ENCODE results near the gene MYO3B.

The MYO3B gene

GRCh38 chr2:170288859-170289258, 110.9 kb downstream of the MYO3B start:
- H3K27ac ChIP-seq: no peak overlapping the region
- CTCF ChIA-PET: no interaction called here
- POLR2A ChIA-PET (ENCODE audit: low non-redundant PET): no interaction called here
- TF ChIP-seq CTCF (conservative IDR thresholded peaks at IDR 0.05; ENCODE audit: low read depth): no peak
- DNase-seq (ENCODE audit: low spot score): no peak

DNA sequence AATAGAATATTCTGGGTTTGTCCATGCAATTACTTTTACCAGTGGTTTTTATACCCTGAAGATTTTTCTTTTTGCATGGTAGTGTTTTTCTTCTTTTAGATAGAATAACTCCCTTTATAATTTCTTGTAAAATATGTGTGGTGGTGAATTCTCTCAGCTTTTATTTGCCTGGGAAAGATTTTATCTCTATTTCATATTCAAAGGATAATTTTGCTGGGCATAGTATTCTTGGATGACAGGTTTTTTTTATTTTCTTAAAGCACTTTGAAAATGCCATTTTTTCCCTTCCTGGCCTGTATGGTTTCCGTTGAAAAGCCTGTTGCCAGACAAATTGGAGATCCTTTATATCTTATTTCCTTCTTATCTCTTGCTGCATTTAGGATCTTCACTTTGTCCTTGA, 113.5 kb downstream of the MYO3B start:
- no peak overlapping the region for H3K27ac ChIP-seq
- DNase-seq (ENCODE audit: low spot score): no peak
- no peak for TF ChIP-seq CTCF (conservative IDR thresholded peaks at IDR 0.05; ENCODE audit: low read depth)
- ChIA-PET POLR2A (ENCODE audit: low non-redundant PET) (no interaction called here), CTCF (interaction anchor here (0.6 kb wide), 1 partner anchor 582 kb away, joined by 3 read pairs; no protein-coding TSS in a partner anchor)

DNA sequence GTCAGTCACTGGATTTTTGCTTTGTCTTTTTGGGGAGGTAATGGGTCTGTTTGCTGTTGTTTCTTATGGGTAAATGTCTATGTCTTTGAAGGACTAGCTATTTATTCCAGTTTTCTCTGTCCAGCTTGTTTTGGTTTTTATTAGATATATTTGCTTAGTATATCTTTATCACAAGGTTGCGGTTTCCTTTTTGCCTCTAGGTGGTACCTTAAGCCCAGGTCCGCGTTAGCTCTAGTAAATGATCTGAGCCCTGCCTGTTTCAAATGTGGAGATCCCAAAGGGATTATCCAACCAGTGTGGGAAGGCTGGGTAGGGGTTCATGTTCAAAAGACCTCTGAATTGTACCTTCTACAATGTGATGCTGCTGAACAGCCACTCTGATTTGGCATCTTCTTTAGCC, 114.5 kb downstream of the MYO3B start:
- no peak for TF ChIP-seq CTCF (conservative IDR thresholded peaks at IDR 0.05; ENCODE audit: low read depth)
- ChIA-PET CTCF (interaction anchor here (0.6 to 0.7 kb wide), 2 partner anchors 9 to 55 kb away, joined by 3 to 5 read pairs; no protein-coding TSS in a partner anchor), POLR2A (ENCODE audit: low non-redundant PET) (no interaction called here)
- no peak for DNase-seq (ENCODE audit: low spot score)
- no peak overlapping the region for H3K27ac ChIP-seq

DNA sequence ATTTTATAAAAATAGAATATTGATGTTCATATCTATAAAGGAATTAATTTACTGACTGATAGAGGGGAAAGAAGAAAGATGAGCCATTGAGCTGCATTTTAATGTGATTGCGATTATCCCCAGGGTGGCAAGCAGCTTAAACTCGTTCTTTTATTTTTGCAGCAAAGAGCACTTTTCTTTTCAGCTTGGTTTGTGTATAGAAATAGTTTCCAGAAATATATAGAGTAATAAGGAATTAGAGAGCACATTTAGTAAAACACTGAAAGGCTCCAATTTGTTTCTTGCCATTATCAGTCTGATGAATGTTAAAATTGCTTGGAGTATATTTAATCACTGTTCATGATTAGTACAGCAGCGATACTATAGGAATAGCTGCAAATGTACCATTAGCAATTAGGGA, 119.5 kb downstream of the MYO3B start:
- POLR2A ChIA-PET (ENCODE audit: low non-redundant PET): no interaction called here
- no peak overlapping the region for H3K27ac ChIP-seq
- DNase-seq (ENCODE audit: low spot score): no peak
- TF ChIP-seq CTCF (conservative IDR thresholded peaks at IDR 0.05; ENCODE audit: low read depth): no peak
- CTCF ChIA-PET: no interaction called here

GRCh38 chr2:170298115-170298514, 120.2 kb downstream of the MYO3B start:
- ChIA-PET CTCF (no interaction called here), POLR2A (ENCODE audit: low non-redundant PET) (no interaction called here)
- no peak for DNase-seq (ENCODE audit: low spot score)
- no peak overlapping the region for H3K27ac ChIP-seq
- no peak for TF ChIP-seq CTCF (conservative IDR thresholded peaks at IDR 0.05; ENCODE audit: low read depth)

GRCh38 chr2:170298861-170299429, 121.0 kb downstream of the MYO3B start:
- no peak for TF ChIP-seq CTCF (conservative IDR thresholded peaks at IDR 0.05; ENCODE audit: low read depth)
- CTCF ChIA-PET: no interaction called here
- no peak overlapping the region for H3K27ac ChIP-seq
- DNase-seq (ENCODE audit: low spot score): no peak
- POLR2A ChIA-PET (ENCODE audit: low non-redundant PET): no interaction called here

DNA sequence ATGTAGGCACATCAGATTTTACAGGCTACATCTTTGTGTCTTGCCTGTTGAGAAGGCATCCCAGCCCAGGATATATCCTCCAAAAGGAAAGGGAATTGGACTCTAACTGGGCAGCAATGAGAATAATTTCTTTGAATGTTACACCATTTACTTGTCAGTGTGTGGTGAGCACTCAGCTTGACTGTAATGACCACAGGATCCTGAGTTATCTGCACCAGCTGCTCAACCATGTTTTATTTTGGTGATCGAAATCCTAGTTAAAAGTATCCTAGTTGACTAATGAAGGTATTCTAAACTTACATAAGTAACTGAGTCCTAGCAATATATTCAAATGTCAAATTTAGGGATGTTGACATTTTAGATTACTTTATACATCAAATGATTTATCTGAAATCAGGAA, 123.0 kb downstream of the MYO3B start:
- no peak for DNase-seq (ENCODE audit: low spot score)
- CTCF ChIA-PET: no interaction called here
- no peak overlapping the region for H3K27ac ChIP-seq
- TF ChIP-seq CTCF (conservative IDR thresholded peaks at IDR 0.05; ENCODE audit: low read depth): no peak
- POLR2A ChIA-PET (ENCODE audit: low non-redundant PET): no interaction called here

Measured in RWPE1 (cell line).